Gastroesophageal sphincter (tissue), 3 donors: ENCODE data around the gene HSPA14.
"Not testable (repeated sequence)": the region's sequence is repeated elsewhere in the genome, so short reads cannot be mapped to it uniquely, and the experiment has no call there.

Experiments used
- POLR2AphosphoS5 ChIP-seq: sonication (generic); formaldehyde crosslinking; IDR thresholded peaks from one replicate; pipeline ENCODE4 v1.6.1; 2017; ENCODE audit warnings: antibody characterized with exemption
- TF ChIP-seq, protein P1 (sequence below), 4 experiments: fragments of 200-600 bp in 2 of 4; fragments of 450-650 bp in 2 of 4; sonication (generic) in 1 of 4; IDR thresholded peaks; one replicate each; pipeline ENCODE4 v1.5.1; 2017 to 2019; ENCODE audit warnings: antibody characterized with exemption in 4 of 4, mild to moderate bottlenecking in 2 of 4, moderate library complexity in 2 of 4

DNA sequence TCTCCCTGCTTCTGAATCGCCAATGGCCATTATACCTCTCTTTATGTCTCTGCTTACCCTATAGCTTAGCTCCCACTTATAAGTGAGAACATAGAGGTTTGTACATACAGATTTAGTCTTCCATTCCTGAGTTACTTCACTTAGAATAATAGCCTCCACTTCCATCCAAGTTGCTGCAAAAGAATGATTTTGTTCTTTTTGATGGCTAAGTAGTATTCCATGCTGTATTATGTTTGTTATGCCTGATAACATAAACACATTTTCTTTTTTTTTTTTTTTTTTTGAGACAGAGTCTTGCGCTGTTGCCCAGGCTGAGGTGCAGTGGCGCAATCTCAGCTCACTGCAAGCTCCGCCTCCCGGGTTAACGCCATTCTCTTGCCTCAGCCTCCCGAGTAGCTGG, 21.4 kb upstream of the HSPA14 start:
- not testable (repeated sequence) for TF ChIP-seq POLR2AphosphoS5
- TF ChIP-seq, protein P1, sequence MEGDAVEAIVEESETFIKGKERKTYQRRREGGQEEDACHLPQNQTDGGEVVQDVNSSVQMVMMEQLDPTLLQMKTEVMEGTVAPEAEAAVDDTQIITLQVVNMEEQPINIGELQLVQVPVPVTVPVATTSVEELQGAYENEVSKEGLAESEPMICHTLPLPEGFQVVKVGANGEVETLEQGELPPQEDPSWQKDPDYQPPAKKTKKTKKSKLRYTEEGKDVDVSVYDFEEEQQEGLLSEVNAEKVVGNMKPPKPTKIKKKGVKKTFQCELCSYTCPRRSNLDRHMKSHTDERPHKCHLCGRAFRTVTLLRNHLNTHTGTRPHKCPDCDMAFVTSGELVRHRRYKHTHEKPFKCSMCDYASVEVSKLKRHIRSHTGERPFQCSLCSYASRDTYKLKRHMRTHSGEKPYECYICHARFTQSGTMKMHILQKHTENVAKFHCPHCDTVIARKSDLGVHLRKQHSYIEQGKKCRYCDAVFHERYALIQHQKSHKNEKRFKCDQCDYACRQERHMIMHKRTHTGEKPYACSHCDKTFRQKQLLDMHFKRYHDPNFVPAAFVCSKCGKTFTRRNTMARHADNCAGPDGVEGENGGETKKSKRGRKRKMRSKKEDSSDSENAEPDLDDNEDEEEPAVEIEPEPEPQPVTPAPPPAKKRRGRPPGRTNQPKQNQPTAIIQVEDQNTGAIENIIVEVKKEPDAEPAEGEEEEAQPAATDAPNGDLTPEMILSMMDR (IDR thresholded peaks at IDR 0.05): not testable (repeated sequence)
